ENCODE results near the gene RAB40B. TPM values are rescaled to one million over a fixed set of nuclear protein-coding genes. Genes with fewer than 3 reads are reported as not detected.
A peak's percentile ranks its signal among the peaks of the same experiment; 100 is the strongest.

The RAB40B gene
- total and polyA plus RNA-seq, 2 of the 13 experiments (the other 11 are each of a cell fraction or from before 2014, with no cell fraction given): 6.2 to 6.5 TPM

DNA sequence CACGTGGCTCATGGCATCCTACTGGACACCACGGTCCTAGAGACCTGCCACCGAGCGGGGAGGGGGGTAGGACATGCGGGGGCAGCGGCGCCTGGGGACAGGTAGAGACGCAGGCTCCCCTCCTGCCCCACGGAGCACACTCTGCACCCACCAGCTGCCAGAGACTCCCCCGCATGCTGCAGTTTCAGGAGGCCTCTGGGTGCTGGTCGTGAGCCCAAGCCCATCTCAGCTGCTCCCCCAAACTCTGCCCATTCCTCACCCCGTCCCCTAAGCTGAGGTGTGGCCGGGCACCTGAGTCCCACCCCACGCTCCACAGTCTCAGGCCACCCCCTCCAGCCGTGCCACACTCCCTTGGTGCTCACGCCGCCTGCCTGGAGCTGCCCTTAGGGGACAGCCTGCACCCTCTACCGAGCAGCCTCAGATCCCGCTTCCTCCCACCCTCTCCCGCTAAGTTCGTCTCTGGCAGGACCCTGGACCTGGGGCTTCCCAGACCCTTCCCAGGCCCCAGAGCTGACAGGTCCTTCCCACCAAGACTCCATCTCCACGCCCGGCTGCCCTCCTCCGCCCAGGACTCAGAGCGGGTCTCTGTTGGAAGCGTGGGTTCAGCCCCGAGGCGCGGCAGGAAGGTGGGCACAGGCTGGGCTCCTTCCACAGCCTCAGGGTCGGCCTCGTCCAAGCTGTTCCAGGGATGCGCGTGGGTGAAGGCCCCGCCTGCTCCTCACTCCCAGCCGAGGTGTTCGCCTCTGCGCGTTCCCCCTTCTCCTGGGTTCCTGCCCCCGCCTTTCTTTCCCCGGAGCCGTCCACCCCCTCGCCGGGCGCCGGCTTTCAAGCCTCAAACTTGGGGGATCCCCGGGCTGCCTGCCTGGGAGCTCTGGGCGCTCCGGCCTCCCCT is 1.3 kb downstream of the RAB40B start (continued):
- no peak for TF ChIP-seq GFI1 (CRISPR knock-in tag; IDR thresholded peaks at IDR 0.05; ENCODE audit: borderline replicate concordance)
- no peak for TF ChIP-seq REXO4 (CRISPR knock-in tag; IDR thresholded peaks at IDR 0.05; ENCODE audit: borderline replicate concordance)
- TF ChIP-seq ZNF776 (CRISPR knock-in tag; IDR thresholded peaks at IDR 0.05): no peak
- TF ChIP-seq, protein P1, sequence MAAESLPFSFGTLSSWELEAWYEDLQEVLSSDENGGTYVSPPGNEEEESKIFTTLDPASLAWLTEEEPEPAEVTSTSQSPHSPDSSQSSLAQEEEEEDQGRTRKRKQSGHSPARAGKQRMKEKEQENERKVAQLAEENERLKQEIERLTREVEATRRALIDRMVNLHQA (CRISPR knock-in tag; IDR thresholded peaks at IDR 0.05): no peak
- no peak for TF ChIP-seq ZNF10 (CRISPR knock-in tag; IDR thresholded peaks at IDR 0.05; ENCODE audit: borderline replicate concordance, low read depth)
- TF ChIP-seq, protein P2, sequence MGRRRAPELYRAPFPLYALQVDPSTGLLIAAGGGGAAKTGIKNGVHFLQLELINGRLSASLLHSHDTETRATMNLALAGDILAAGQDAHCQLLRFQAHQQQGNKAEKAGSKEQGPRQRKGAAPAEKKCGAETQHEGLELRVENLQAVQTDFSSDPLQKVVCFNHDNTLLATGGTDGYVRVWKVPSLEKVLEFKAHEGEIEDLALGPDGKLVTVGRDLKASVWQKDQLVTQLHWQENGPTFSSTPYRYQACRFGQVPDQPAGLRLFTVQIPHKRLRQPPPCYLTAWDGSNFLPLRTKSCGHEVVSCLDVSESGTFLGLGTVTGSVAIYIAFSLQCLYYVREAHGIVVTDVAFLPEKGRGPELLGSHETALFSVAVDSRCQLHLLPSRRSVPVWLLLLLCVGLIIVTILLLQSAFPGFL (CRISPR knock-in tag; IDR thresholded peaks at IDR 0.05): no peak
- TF ChIP-seq, protein P3, sequence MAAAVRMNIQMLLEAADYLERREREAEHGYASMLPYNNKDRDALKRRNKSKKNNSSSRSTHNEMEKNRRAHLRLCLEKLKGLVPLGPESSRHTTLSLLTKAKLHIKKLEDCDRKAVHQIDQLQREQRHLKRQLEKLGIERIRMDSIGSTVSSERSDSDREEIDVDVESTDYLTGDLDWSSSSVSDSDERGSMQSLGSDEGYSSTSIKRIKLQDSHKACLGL (CRISPR knock-in tag; IDR thresholded peaks at IDR 0.05): 0 out of 2 replicates have a peak, but pooled peaks have one; percentile 16
- TF ChIP-seq, protein P4, sequence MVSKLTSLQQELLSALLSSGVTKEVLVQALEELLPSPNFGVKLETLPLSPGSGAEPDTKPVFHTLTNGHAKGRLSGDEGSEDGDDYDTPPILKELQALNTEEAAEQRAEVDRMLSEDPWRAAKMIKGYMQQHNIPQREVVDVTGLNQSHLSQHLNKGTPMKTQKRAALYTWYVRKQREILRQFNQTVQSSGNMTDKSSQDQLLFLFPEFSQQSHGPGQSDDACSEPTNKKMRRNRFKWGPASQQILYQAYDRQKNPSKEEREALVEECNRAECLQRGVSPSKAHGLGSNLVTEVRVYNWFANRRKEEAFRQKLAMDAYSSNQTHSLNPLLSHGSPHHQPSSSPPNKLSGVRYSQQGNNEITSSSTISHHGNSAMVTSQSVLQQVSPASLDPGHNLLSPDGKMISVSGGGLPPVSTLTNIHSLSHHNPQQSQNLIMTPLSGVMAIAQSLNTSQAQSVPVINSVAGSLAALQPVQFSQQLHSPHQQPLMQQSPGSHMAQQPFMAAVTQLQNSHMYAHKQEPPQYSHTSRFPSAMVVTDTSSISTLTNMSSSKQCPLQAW (CRISPR knock-in tag; IDR thresholded peaks at IDR 0.05): peak; percentile 46; the same call in 1 of the 2 replicates
- peak; percentile 33 for TF ChIP-seq KDM5B (CRISPR knock-in tag; IDR thresholded peaks at IDR 0.05; ENCODE audit: borderline replicate concordance)
- no peak for TF ChIP-seq ZNF772 (CRISPR knock-in tag; IDR thresholded peaks at IDR 0.05)
- TF ChIP-seq, protein P5, sequence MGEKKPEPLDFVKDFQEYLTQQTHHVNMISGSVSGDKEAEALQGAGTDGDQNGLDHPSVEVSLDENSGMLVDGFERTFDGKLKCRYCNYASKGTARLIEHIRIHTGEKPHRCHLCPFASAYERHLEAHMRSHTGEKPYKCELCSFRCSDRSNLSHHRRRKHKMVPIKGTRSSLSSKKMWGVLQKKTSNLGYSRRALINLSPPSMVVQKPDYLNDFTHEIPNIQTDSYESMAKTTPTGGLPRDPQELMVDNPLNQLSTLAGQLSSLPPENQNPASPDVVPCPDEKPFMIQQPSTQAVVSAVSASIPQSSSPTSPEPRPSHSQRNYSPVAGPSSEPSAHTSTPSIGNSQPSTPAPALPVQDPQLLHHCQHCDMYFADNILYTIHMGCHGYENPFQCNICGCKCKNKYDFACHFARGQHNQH (CRISPR knock-in tag; IDR thresholded peaks at IDR 0.05): no peak
- TF ChIP-seq ATRX (CRISPR knock-in tag; IDR thresholded peaks at IDR 0.05; ENCODE audit: borderline replicate concordance): no peak
- TF ChIP-seq, protein P6, sequence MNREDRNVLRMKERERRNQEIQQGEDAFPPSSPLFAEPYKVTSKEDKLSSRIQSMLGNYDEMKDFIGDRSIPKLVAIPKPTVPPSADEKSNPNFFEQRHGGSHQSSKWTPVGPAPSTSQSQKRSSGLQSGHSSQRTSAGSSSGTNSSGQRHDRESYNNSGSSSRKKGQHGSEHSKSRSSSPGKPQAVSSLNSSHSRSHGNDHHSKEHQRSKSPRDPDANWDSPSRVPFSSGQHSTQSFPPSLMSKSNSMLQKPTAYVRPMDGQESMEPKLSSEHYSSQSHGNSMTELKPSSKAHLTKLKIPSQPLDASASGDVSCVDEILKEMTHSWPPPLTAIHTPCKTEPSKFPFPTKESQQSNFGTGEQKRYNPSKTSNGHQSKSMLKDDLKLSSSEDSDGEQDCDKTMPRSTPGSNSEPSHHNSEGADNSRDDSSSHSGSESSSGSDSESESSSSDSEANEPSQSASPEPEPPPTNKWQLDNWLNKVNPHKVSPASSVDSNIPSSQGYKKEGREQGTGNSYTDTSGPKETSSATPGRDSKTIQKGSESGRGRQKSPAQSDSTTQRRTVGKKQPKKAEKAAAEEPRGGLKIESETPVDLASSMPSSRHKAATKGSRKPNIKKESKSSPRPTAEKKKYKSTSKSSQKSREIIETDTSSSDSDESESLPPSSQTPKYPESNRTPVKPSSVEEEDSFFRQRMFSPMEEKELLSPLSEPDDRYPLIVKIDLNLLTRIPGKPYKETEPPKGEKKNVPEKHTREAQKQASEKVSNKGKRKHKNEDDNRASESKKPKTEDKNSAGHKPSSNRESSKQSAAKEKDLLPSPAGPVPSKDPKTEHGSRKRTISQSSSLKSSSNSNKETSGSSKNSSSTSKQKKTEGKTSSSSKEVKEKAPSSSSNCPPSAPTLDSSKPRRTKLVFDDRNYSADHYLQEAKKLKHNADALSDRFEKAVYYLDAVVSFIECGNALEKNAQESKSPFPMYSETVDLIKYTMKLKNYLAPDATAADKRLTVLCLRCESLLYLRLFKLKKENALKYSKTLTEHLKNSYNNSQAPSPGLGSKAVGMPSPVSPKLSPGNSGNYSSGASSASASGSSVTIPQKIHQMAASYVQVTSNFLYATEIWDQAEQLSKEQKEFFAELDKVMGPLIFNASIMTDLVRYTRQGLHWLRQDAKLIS (CRISPR knock-in tag; IDR thresholded peaks at IDR 0.05): no peak
- TF ChIP-seq, protein P7, sequence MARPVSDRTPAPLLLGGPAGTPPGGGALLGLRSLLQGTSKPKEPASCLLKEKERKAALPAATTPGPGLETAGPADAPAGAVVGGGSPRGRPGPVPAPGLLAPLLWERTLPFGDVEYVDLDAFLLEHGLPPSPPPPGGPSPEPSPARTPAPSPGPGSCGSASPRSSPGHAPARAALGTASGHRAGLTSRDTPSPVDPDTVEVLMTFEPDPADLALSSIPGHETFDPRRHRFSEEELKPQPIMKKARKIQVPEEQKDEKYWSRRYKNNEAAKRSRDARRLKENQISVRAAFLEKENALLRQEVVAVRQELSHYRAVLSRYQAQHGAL (CRISPR knock-in tag; IDR thresholded peaks at IDR 0.05; ENCODE audit: not compliant biosample characterization): no peak
- TF ChIP-seq NRL (CRISPR knock-in tag; IDR thresholded peaks at IDR 0.05; ENCODE audit: borderline replicate concordance): no peak
- no peak for TF ChIP-seq ARHGAP35 (CRISPR knock-in tag; IDR thresholded peaks at IDR 0.05; ENCODE audit: borderline replicate concordance)
- TF ChIP-seq GPN1 (CRISPR knock-in tag; IDR thresholded peaks at IDR 0.05; ENCODE audit: borderline replicate concordance): no peak
- peak; percentile 25 for TF ChIP-seq HNRNPLL (IDR thresholded peaks at IDR 0.05; ENCODE audit: low read depth, low read length, poor library complexity, severe bottlenecking)
